Activated naive CD8-positive, alpha-beta T cell treated with anti-CD3 and anti-CD28 coated beads, Interleukin-2, amount 50 U/mL, for 16 hours (primary cell): Measurements from ENCODE around the gene KL.

ENCODE experiments used
- DNase-seq: peaks from one replicate; pipeline ENCODE4 v3.0.0-alpha.2; 2020; ENCODE audit warnings: low read depth, low spot score

Gene KL

DNA sequence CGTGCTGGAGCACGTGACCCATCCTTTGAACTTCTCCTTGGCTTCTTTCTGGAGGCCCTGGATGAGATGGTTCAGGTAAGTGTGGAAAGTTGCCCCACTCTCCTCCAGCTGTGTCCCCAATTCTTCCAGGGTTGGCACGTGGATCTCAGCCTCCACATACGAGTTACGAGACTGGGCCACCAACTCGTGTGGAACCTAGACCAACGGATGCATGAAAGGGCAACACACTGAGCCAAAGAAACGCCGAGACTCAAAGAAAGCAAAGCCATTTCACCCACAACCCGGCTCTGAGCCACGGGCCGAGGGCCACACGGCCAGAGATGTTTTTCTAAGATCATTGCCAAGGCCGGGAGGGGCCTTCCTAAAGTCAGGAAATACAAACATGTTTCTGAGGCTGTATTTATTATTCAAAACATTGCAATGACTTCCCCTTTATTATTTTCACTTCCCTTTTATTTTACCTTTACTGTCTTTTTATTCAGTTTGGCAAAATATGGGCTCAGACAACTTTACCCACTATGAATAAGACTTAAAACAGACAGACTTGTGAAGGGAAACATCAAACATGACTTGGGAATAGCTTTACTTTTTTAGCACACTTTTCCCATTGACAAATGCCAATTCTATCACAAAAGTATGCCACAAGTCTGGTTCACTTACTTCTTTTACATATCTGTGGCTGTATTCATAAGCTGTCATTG is 94.6 kb downstream of the KL start:
- DNase-seq, result no peak

DNA sequence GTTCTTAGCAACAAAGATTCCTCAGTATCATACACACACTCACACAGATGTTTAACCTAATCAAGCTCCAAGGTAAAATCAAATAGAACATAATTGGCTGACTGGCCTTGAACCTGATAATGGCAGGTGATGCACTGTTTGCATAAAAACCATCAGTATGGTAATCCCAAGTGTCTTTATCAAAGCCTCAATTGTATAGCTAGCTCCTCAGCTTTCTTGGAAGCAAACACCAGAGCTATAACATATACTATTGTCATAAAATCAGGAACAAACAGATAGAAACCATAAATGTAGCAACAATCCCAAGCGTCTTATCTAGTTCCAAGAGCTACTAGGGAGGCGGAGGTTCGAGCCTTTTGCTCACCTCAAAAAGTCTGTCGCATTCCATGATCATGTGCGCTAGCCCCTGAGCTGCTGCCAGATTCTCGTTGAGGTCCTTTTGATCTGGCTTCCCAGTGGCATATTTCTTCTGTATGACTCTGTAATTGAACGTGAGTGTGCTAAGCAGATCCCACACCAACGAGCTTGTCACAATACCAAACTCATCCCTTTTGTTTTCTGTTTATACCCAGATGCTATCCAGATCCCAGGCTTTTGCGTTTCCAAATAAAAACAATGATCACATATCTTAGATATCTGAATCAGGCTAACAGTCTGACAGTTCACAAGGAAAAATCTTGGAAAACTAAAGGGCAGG is 95.3 kb downstream of the KL start:
- no peak for DNase-seq

- no peak for DNase-seq
Observed at GRCh38 chr13:33112766-33113165, 96.5 kb downstream of the KL start.

DNA sequence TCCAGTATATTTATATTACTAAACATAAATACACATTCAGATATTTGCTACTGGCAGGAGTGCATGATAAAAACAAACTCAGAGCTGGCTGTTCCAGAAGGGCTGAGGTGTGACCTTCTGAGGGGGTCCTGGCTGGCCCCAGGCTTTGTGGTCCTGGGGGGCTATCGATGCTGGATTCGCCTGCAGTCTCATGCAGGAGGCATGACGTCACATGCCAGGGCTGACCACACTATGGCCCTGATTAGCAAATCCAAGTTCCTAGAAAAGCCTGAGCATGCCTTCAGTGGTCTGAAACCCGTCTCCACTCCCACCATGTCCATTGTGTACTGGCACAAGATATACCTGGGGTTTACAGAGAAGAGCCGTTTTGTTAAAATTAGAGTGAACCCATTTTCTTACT is 97.9 kb downstream of the KL start:
- DNase-seq, result no peak

GRCh38 chr13:33115274-33115673 is 99.1 kb downstream of the KL start:
- DNase-seq, result no peak
